Measurements from ENCODE around the gene CRYBG2.

GRCh38 chr1:26327956-26328362, 26.0 kb downstream of the CRYBG2 start:
- TF ChIP-seq SIN3A (IDR thresholded peaks at IDR 0.05; ENCODE audit: low read depth, low read length) (no peak), RFX5 (IDR thresholded peaks at IDR 0.05; ENCODE audit: low read depth, low read length) (no peak), IKZF1 (conservative IDR thresholded peaks at IDR 0.05) (no peak), BCLAF1 (IDR thresholded peaks at IDR 0.05) (no peak), YY1 (IDR thresholded peaks at IDR 0.05; ENCODE audit: low read depth, low read length) (no peak), SUZ12 (IDR thresholded peaks at IDR 0.05; ENCODE audit: unreplicated experiment) (no peak), CTCF (IDR thresholded peaks at IDR 0.05 in 2 of 3, conservative IDR thresholded peaks at IDR 0.05 in 1 of 3; ENCODE audit: control insufficient read depth in 2 of 3, extremely low read depth in 1 of 3, insufficient read depth in 1 of 3, low read depth in 3 of 3, low read length in 3 of 3) (no peak), CBX5 (IDR thresholded peaks at IDR 0.05; ENCODE audit: low read depth) (no peak), EZH2 (IDR thresholded peaks at IDR 0.05; ENCODE audit: borderline replicate concordance, control insufficient read depth, low read depth, low read length) (no peak)
- TF ChIP-seq, protein P1, sequence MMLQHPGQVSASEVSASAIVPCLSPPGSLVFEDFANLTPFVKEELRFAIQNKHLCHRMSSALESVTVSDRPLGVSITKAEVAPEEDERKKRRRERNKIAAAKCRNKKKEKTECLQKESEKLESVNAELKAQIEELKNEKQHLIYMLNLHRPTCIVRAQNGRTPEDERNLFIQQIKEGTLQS (IDR thresholded peaks at IDR 0.05; ENCODE audit: borderline replicate concordance, extremely low read depth, low read depth, low read length) = no peak
- TF ChIP-seq, protein P2, sequence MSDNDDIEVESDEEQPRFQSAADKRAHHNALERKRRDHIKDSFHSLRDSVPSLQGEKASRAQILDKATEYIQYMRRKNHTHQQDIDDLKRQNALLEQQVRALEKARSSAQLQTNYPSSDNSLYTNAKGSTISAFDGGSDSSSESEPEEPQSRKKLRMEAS (IDR thresholded peaks at IDR 0.05; ENCODE audit: low read depth, low read length) = no peak

Data from GM12878 (cell line).